Thyroid gland (tissue), 4 donors: ENCODE data around the gene PKM.

Experiments
- CTCF ChIP-seq, 6 experiments: fragments of 200-600 bp in 3 of 6; fragments of 450-650 bp in 3 of 6; sonication (generic) in 3 of 6; IDR thresholded peaks; one replicate each; pipeline ENCODE4 v1.5.1; 2016 to 2019; ENCODE audit warnings: antibody characterized with exemption in 6 of 6, mild to moderate bottlenecking in 2 of 6, inconsistent platforms in 1 of 6, moderate library complexity in 1 of 6
- POLR2A ChIP-seq, 2 donors: fragments of 450-650 bp; IDR thresholded peaks; one replicate each; pipeline ENCODE4 v1.6.1; 2017; ENCODE audit warnings: antibody characterized with exemption in 2 of 2, mild to moderate bottlenecking in 2 of 2, moderate library complexity in 1 of 2

GRCh38 chr15:72239652-72240051 is 8.7 kb upstream of the PKM start:
- no peak for TF ChIP-seq CTCF (IDR thresholded peaks at IDR 0.05)
- no peak for TF ChIP-seq POLR2A (IDR thresholded peaks at IDR 0.05)
